Mammary epithelial cell (primary cell): ENCODE measurements around the gene ZBTB17.

Source experiments
- CTCF ChIP-seq, 2 donors: IDR thresholded peaks in 1 of 2; conservative IDR thresholded peaks in 1 of 2; 2 replicates each; pipeline ENCODE4 v1.5.1; 2011 to 2012; ENCODE audit warnings: inconsistent platforms in 2 of 2, low read length in 2 of 2, mild to moderate bottlenecking in 2 of 2, control low read depth in 1 of 2, low read depth in 1 of 2; ENCODE audit not compliant: insufficient read depth in 1 of 2; ENCODE audit errors: extremely low read depth in 1 of 2
- EZH2 ChIP-seq: IDR thresholded peaks from 2 replicates; pipeline ENCODE4 v1.6.1; 2012; ENCODE audit warnings: low read length, inconsistent platforms, borderline replicate concordance

DNA sequence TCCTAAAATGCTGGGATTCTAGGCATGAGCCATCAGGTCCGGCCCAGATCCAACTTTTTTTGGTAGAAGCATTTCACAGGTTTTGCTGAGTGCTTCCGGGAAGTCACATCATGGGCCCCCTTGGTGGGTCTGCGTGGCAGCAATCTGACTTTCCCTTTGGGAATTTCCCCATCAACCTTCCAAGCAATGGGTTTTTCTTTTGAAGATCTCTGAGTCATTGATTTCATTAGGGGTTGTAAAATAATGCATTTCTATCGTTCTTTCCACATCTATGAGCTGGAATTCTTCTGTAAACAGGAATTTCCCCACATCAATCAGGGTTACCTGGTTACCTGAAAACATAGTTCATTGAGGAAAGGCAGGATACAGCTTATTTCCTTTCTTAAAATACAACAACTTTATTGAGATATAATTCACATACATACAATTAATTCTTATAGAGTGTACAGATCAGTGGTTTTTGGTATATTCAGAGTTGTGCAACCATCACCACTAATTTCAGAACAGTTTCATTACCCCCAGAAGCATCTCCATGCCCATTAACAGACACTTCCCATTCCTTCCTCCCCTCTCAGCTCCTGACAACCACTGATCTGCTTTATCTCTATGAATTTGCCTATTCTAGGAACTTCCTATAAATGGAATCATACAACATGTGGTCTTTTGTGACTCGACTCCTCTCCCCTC, 9.9 kb upstream of the ZBTB17 start:
- TF ChIP-seq CTCF (conservative IDR thresholded peaks at IDR 0.05 in 1 of 2, IDR thresholded peaks at IDR 0.05 in 1 of 2; ENCODE audit: extremely low read depth in 1 of 2, insufficient read depth in 1 of 2, low read depth in 1 of 2, low read length in 2 of 2) (no peak), EZH2 (no peak)
